GM18526 (cell line): Measurements from ENCODE around the gene MAGT1.
A peak's percentile ranks its signal among the peaks of the same experiment; 100 is the strongest.

Experiments used
- POLR2A ChIP-seq: IDR thresholded peaks from 3 replicates; pipeline ENCODE4 v1.6.1; 2011; ENCODE audit not compliant: insufficient read length; ENCODE audit errors: extremely low read depth

The MAGT1 gene

DNA sequence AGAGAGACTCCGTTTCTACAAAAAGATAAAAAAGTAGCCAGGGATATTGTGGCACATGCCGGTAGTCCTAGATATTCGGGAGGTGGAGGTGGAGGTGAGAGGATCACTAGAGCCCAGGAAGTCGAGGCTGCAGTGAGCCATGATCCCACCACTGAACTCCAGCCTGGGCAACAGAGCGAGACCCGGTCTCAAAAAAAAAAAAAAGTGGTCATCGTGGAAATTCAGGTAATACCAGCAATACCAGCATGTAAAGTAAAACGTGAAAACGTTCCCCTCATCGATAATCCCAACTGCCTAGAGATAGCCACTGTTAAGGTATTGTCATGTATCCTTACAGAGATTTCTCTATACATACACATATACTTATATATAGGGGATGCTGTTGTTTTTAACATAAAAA, 1.5 kb downstream of the MAGT1 start:
- TF ChIP-seq POLR2A: no peak

DNA sequence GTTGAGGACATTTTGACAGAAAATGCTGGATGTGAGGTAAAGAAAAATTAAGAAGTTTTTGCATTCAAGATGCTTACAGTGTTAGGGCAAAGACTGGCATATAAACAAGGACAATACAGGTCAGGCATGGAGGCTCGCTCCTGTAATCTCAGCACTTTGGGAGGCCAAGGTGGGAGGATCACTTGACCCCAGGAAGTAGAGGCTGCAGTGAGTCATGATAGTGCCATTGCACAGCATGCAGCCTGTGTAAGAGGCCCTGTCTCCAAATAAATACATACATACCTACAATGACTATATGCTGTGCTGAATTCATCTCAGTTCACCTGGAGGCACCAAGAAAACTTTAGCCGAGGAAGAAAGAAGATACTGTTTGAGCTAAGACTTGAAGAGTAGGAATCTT, 2.3 kb downstream of the MAGT1 start:
- TF ChIP-seq POLR2A: no peak

DNA sequence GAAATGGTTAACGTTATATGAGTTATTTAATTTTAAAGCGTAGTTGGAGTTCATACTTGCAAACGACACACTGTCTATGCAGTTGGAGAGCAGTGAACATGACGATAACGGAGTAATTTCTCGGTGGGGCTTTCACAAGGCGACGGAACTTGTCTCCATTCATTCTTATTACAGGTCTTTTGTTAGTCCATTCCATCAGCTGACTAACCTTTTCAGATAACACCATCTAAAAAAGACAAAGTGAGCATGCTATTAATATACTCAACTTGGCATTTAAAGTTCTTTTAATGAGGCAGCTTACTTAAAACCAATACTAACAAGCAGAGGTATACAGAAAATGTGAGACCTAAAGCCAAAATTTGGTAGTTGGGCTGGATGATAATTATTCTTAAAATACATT, 19.9 kb downstream of the MAGT1 start:
- TF ChIP-seq POLR2A: no peak

DNA sequence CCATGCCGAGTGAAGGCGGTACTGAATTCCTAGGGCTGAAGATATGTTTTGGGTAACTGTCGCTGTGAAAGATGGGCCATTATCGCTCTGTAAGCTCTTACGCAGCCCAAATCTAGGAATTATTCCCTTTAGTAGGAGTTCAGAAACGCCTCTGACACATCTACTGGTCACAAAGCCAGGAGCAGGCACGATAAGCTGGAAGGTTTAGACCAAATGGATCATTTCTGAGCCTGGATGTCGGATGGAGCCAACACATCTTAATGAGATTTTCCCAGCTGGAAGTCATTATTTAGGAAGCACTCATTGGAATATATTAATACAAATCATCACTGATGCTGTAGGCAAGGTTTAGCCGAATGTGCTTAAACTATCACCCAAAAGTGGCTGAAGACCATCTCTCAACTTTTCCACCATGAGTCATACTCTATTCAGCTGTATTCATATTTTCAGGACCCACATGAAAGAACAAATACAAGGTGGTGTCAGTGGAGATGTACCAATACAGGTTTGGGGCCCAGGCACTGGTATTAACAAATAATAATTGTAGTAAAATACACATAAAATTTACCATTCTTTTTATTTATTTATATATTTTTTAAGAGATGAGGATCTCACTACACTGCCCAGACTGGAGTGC, 75.0 kb downstream of the MAGT1 start:
- TF ChIP-seq POLR2A: no peak

DNA sequence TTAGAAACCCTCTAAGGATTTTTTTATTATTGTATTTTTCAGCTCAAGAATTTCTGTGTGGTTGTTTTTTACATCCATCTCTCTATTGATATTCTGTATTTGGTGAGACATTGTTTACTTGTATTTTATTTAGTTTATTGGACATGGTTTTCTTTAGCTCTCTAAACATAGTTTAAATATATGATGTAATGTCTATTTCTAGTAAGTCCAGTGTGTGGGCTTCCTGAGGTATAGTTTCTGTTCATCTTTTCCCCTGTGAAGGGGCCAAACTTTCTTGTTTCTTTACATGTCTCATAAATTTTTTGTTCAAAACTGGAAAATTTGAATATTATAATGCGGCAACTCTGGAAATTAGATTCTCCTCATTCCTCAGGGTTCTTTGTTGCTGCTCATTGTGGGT, 81.0 kb downstream of the MAGT1 start:
- TF ChIP-seq POLR2A: no peak

DNA sequence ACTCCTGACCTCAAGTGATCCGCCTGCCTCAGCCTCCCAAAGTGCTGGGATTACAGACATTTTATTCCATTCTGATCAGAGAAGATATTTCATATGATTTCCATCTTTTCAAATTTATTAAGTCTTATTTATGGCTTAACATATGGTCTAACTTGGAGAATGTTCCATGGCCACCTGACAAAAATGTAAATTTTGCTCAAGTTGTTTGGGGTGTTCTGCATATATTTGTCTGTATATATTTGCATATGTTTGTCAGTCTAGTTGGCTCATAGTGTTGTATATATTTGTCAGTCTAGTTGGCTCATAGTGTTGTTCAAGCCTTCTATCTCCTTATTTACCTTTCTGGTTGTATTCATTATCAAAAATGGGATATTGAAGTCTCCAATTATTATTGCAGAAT, 93.0 kb downstream of the MAGT1 start:
- TF ChIP-seq POLR2A: no peak

DNA sequence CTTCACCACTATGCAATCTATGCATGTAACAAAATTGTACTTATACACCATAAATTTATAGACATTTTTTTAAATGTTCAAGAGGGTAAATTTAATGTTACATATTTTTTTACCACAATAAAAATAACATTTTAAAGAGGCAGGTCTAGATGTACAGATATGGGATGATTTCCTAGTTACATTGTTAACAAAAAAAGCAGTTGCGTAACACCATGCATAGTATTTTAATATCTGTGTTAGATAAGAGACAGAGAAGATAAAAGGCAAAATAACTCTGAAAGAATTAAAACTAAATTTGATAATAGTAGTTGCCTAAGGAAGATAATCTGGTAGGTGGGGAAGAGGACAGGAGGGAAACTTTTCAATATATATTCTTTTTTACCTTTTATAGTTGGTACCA, 100.1 kb downstream of the MAGT1 start:
- TF ChIP-seq POLR2A: no peak

DNA sequence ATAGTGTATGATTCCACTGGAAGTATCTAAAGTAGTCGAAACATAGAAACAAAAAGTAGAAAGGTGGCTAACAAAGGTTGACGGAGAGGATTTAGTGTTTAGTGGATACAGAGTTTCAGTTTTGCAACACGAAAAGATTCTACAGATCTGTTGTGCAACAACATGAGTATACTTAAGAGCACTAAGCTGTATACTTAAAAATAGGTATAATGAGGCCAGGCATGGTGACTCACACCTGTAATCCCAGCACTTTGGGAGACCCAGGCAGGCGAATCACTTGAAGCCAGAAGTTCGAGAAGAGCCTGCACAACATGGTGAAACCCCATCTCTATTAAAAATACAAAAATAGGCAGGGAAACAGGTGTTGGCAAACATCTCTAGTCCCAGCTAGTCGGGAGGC, 101.3 kb downstream of the MAGT1 start:
- TF ChIP-seq POLR2A: no peak

DNA sequence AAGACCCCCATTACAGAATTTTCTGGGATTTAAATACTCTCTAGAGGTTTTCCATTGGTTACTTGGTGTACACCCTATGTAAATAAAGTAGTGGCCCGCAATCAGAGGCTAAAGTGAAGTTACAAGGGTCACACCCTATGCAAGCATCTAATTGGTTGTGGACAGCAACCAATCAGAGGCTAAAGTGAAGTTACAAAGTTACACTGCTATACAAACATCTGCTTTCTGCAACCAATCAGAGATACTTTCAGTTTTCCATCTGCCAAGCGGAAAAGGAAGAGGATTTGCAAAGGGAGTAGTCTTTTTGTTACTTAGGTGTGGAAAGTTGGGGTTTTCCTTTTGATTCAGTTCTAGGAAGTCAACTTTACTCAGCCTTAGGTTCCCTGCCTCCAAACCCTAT, 107.2 kb downstream of the MAGT1 start:
- no peak for TF ChIP-seq POLR2A

DNA sequence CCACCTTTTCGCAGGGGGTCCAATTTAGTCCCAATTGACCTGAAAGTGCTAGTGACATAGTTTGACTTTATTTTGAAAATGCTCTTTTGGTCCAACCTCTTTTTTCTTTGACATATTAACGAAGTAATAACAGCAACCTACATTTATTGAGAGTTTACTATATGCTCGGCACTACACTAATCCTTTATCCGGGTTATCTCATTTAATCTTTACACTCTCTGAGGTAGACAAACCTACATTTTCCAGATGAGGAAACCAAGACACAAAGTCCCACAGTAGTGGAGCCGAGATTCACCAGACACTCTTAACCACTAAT, 108.9 kb downstream of the MAGT1 start:
- TF ChIP-seq POLR2A: no peak

DNA sequence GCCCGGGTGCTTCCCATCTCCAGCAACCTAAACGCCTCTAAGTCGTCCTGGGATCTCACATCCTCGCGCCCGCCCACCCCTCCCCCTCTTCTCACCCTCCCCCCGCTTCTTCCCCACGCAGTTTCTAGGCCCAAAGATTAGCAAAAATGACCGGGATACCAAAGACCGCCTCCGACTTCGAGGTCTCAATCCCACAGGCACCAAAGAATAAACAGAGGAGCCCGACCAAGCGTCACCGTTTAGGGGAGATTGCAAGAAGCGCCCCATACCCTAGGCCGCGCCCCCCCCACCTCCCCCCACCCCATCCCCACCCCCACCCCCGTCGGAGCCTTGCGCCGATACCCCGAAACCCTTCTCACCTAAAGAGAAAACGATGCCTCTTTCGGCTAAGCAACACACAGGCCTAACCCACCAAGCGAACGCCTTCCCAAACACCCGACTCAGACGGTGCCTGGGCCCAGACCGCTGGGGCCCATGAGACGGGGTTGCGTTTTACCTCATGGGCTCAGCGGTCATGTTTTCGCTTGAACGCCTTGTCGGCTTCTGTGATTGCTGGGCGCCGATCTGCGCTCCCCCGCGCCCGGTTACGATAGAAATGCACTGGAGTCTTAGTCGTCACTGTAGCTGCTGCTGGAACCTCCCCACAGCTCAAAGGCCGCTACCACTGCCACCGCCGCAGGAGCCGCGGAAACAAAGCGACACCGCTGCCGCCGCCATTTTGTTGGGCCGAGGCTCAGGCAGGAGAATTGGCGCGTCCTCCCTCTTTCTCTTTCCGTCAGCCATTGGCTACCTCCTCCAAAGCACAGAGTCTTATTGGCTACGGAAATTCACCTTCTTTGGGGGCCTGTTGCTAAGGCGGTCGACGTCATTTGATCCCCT, 109.5 kb downstream of the MAGT1 start, which contains the start of gene ATRX:
Gene ATRX, minus strand, starts transcription at position 731 of the 879 bp plus-strand sequence. Its CDS starts 215 bp downstream, at position 516.
- TF ChIP-seq POLR2A: peak; percentile 69

DNA sequence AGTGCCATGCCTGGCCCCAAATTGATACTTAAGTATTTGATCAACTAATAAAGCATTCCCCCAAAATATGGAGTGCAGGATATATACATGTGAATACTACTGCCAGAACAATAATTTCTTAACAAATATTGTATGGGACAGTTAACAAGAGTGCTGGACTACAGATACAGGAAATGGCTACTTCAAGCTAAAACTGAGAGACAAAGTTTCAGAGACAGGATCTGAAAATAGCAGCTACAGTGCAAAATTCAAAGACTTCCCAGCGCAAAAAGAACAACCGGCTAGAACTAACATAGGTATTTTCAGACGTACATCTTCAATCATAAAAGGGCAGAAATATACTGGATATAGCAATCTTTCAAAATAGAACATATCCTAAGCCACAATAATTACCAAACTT, 115.5 kb downstream of the MAGT1 start:
- TF ChIP-seq POLR2A: no peak

DNA sequence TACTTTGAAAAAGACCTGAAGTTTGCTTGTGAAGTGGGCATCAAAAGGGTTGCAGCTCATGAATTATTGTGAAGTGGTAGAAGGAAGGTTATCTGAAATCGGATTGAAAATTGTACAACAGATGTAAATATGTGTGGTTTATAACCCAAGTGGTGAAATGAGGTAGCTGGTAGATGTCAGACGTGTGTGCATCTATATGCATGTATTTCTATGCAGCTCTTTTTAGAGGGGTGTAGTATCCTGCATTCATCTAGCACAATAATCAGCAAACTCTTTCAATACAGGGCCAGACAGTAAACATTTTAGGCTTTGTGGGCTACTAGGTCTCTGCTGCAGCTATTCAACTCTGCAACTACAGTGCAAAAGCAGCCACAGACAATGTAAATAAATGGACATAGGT, 118.6 kb downstream of the MAGT1 start:
- TF ChIP-seq POLR2A: no peak
